ENCODE results near the gene DGKD. TPM values are rescaled to one million over a fixed set of nuclear protein-coding genes. Genes with fewer than 3 reads are reported as not detected.
A peak's percentile ranks its signal among the peaks of the same experiment; 100 is the strongest.

Gene DGKD
- total RNA-seq, 1 donor from 2014 or later, result 86.7 TPM

DNA sequence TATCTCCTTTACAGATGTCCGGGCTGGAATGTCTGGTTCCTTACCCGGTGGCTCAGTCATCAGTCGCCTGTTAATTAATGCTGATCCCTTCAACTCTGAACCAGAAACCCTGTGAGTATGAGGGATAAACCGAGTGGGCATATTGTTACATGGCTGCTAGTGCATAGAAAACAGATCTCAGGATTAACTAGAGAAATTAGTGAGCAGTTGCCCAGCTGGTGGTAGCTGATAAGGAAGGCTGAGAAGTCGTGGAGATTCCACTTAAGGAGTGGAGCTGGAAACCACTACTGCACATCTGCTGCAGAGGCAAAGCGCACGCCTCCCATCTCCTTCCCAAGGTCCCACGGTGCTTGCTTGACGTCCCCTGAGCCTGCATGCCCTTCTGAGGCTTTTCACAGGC, 97.7 kb downstream of the DGKD start:
- Histone ChIP-seq H3K4me3 (no peak overlapping the region), H3K36me3 (peaks cover 97% of the 10 kb centered on the region), H3K4me1 (no peaks in the 10 kb centered on the region), H3K27me3 (no peaks in the 10 kb centered on the region), H3K27ac (no peak overlapping the region), H3K9me3 (no peaks in the 10 kb centered on the region)
- TF ChIP-seq, protein P1, sequence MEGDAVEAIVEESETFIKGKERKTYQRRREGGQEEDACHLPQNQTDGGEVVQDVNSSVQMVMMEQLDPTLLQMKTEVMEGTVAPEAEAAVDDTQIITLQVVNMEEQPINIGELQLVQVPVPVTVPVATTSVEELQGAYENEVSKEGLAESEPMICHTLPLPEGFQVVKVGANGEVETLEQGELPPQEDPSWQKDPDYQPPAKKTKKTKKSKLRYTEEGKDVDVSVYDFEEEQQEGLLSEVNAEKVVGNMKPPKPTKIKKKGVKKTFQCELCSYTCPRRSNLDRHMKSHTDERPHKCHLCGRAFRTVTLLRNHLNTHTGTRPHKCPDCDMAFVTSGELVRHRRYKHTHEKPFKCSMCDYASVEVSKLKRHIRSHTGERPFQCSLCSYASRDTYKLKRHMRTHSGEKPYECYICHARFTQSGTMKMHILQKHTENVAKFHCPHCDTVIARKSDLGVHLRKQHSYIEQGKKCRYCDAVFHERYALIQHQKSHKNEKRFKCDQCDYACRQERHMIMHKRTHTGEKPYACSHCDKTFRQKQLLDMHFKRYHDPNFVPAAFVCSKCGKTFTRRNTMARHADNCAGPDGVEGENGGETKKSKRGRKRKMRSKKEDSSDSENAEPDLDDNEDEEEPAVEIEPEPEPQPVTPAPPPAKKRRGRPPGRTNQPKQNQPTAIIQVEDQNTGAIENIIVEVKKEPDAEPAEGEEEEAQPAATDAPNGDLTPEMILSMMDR (IDR thresholded peaks at IDR 0.05), result no peak
- intact Hi-C loops (cut with DNase I), result no loop called here
- ATAC-seq (no peak), DNase-seq (peak; percentile 17)

DNA sequence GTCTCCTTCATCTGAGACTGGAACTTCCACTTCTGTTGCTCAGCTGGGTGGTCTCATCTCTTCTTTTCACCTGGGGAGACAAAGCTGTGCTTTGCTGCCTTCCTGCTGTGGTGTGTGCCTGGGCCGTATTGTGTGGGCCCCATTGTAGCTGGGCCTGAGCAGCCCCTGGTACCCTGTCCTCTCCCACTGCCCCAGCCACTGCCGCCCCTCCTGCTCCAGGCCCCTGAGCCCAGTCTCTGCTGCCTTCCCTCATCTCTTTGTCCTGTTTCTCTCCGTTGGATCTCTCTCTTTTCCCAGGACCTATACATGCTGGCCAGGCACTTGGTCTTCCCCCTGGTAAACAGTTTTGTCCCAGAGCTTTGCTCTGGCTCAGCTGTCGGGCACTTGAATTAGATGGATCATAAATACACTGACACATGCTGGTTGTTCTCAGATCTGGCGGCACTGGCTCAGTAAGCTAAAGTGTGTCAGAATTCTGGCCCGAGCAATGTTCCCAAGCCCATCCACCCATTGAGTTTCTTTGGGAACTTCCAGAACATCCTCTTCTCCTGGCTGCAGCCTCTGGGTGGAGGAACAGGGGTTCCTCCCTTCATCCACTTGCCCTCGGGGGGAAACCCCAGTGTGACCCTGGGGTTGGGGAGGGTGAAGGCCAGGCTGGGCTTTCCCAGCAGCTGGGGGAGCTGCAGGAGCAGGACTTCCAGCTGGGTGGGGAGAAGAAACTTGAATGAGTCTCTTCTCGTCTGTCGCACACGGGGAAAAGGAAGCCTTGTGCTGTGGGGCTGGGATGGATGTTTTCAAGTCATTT, 99.0 kb downstream of the DGKD start:
- ATAC-seq, result no peak
- no peak overlapping the region for H3K4me3 ChIP-seq
- H3K36me3 ChIP-seq, result peaks cover 96% of the 10 kb centered on the region
- intact Hi-C loops (cut with DNase I), result no loop called here
- DNase-seq, result peak; percentile 37
- no peaks in the 10 kb centered on the region for H3K9me3 ChIP-seq
- H3K27me3 ChIP-seq, result no peaks in the 10 kb centered on the region
- TF ChIP-seq, protein P1 (IDR thresholded peaks at IDR 0.05), result no peak
- no peaks in the 10 kb centered on the region for H3K4me1 ChIP-seq
- H3K27ac ChIP-seq, result no peak overlapping the region

DNA sequence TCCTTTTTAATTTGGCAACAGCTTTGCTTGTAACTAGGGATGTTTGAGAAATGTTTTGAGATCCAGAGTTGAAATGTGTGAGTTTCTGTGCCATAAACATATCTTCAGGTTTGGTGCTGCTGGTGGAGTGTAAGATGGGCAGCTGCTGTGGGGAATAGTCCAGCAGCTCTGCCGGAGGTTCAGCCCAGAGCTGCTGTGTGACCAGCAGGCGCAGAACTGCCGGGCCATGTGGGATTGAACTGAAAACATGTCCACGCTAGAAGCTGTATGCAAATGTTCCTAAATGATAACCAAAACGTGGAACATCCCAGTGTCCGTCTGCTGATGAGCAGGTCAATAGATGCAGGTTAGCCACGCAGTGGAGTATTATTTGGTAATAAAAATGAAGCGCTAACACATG, 99.6 kb downstream of the DGKD start:
- H3K27ac ChIP-seq, result no peak overlapping the region
- TF ChIP-seq, protein P1 (IDR thresholded peaks at IDR 0.05), result no peak
- H3K27me3 ChIP-seq, result no peaks in the 10 kb centered on the region
- no peaks in the 10 kb centered on the region for H3K9me3 ChIP-seq
- no peaks in the 10 kb centered on the region for H3K4me1 ChIP-seq
- DNase-seq (peak; percentile 21), ATAC-seq (no peak)
- H3K36me3 ChIP-seq, result peaks cover 98% of the 10 kb centered on the region
- no peak overlapping the region for H3K4me3 ChIP-seq
- intact Hi-C loops (cut with DNase I), result no loop called here

DNA sequence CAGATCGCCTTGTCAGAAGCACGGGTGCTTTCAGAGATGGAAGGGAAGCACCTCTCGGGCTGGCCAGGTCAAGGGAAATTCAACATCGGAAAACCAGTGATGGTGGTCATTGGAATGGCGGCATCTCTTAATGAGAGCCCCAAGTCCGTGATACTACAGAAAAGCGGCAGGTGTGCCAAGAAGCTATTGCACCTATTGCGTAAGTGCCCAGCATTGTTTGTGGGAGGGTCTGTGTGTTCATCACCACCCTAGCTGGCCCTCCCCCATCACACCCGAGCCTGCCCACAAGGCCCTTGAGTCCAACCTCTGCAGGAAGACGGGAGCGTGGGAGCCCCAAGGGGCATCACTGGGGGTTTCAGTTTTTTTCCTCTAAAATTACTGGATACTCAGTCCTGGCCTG, 100.7 kb downstream of the DGKD start:
- ATAC-seq, result no peak

DNA sequence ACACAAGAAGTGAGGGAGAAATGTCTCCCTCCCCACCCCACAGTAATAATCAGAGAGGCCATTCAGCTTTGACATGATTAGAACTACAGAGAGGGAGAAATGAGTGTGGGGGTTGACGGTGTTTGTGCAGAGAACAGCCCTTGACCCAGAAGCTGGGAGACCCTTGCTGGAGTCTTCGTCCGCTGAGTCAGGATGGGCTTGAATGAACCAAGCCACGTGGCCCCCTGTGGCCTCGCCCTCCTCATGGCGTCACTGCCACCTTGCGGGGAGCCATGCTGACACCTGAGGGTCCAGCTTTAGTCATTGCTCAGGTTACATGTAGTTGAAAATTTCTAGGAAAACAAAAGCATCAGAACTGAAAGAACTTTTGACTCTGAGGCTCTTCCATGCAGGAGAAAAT, 101.2 kb downstream of the DGKD start:
- no peak overlapping the region for H3K4me3 ChIP-seq
- no peaks in the 10 kb centered on the region for H3K4me1 ChIP-seq
- no peaks in the 10 kb centered on the region for H3K27me3 ChIP-seq
- H3K36me3 ChIP-seq, result peaks cover 96% of the 10 kb centered on the region
- H3K9me3 ChIP-seq, result no peaks in the 10 kb centered on the region
- intact Hi-C loops (cut with DNase I), result no loop called here
- DNase-seq (peak; percentile 45), ATAC-seq (no peak)
- H3K27ac ChIP-seq, result no peak overlapping the region
- TF ChIP-seq, protein P1 (IDR thresholded peaks at IDR 0.05), result no peak

More for the DNA sequence above, 100.7 kb downstream of the DGKD start:
- TF ChIP-seq, protein P1 (IDR thresholded peaks at IDR 0.05), result no peak
- no peaks in the 10 kb centered on the region for H3K27me3 ChIP-seq
- H3K27ac ChIP-seq, result no peak overlapping the region
- H3K4me3 ChIP-seq, result no peak overlapping the region
- peaks cover 98% of the 10 kb centered on the region for H3K36me3 ChIP-seq
- intact Hi-C loops (cut with DNase I), result no loop called here
- peak; percentile 23 for DNase-seq
- H3K4me1 ChIP-seq, result no peaks in the 10 kb centered on the region
- H3K9me3 ChIP-seq, result no peaks in the 10 kb centered on the region
